OCI-LY3 (cell line): ENCODE results near the gene NIN.

Experiments used
- EZH2phosphoT487 ChIP-seq: fragments of 200-600 bp; shearing (Covaris generic); IDR thresholded peaks from 2 replicates; pipeline ENCODE4 v1.6.1; 2018; ENCODE audit warnings: antibody characterized with exemption, mixed run types, low read depth
- TF ChIP-seq, protein P1 (sequence below): fragments of 200-600, 300-600 bp; sonication (generic); IDR thresholded peaks from 2 replicates; pipeline ENCODE4 v1.5.1; 2014; ENCODE audit warnings: antibody characterized with exemption, low read length, low read depth

DNA sequence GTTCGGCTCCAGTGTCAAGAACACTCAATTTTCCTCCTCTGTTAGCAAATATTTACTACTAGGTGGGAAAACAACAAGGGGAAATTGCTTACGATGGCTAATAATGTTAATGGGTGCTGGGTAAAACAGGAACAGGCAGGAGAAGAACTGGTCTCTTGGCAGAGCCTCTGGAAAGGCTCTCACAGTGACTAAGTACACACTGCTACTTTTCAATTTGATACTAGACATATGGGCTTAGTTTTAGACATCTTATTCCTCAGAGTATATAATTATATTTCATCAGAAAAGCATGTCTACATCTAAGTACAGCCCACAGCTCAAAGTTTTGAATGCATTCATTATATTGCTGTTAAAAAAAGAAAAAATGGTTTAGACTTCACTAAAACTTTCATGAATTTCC is 97.5 kb downstream of the NIN start:
- TF ChIP-seq, protein P1, sequence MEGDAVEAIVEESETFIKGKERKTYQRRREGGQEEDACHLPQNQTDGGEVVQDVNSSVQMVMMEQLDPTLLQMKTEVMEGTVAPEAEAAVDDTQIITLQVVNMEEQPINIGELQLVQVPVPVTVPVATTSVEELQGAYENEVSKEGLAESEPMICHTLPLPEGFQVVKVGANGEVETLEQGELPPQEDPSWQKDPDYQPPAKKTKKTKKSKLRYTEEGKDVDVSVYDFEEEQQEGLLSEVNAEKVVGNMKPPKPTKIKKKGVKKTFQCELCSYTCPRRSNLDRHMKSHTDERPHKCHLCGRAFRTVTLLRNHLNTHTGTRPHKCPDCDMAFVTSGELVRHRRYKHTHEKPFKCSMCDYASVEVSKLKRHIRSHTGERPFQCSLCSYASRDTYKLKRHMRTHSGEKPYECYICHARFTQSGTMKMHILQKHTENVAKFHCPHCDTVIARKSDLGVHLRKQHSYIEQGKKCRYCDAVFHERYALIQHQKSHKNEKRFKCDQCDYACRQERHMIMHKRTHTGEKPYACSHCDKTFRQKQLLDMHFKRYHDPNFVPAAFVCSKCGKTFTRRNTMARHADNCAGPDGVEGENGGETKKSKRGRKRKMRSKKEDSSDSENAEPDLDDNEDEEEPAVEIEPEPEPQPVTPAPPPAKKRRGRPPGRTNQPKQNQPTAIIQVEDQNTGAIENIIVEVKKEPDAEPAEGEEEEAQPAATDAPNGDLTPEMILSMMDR: no peak
- no peak for TF ChIP-seq EZH2phosphoT487
